Loucy (cell line): ENCODE results near the gene IGF1R.

Source experiments
- H2AFZ ChIP-seq: fragments of 200-600 bp; sonication (generic); 2 replicates; pipeline ENCODE4 v1.6.0; 2016; ENCODE audit warnings: antibody characterized with exemption, mild to moderate bottlenecking, low read length, moderate library complexity
- H3F3A ChIP-seq: fragments of 200-600 bp; 2 replicates; pipeline ENCODE4 v1.6.0; 2016; ENCODE audit warnings: antibody characterized with exemption, low read depth, mild to moderate bottlenecking
- H3K27me3 ChIP-seq: fragments of 200-600 bp; sonication (generic); 2 replicates; pipeline ENCODE4 v1.6.1; 2014; ENCODE audit warnings: low read length, mild to moderate bottlenecking; ENCODE audit not compliant: insufficient read depth, poor library complexity, severe bottlenecking
- H3K36me3 ChIP-seq: fragments of 200-600 bp; sonication (generic); 2 replicates; pipeline ENCODE4 v1.6.1; 2016; ENCODE audit warnings: low read length; ENCODE audit not compliant: insufficient read depth
- H3K4me1 ChIP-seq: fragments of 200-600 bp; sonication (generic); 2 replicates; pipeline ENCODE4 v1.5.1; 2014; ENCODE audit warnings: low read length, mild to moderate bottlenecking; ENCODE audit not compliant: insufficient read depth, poor library complexity, severe bottlenecking
- H3K4me2 ChIP-seq: fragments of 200-600 bp; sonication (generic); 2 replicates; pipeline ENCODE4 v1.6.0; 2014; ENCODE audit warnings: antibody characterized with exemption, low read length, low read depth, mild to moderate bottlenecking; ENCODE audit not compliant: poor library complexity, severe bottlenecking
- H3K4me3 ChIP-seq: fragments of 200-600 bp; sonication (generic); 2 replicates; pipeline ENCODE4 v1.5.1; 2014; ENCODE audit warnings: low read length, mild to moderate bottlenecking, mixed read lengths; ENCODE audit not compliant: poor library complexity, severe bottlenecking
- H3K79me2 ChIP-seq: fragments of 200-600 bp; sonication (generic); 2 replicates; pipeline ENCODE4 v1.6.1; 2014; ENCODE audit warnings: low read length; ENCODE audit not compliant: insufficient read depth
- H3K9ac ChIP-seq: fragments of 200-600 bp; sonication (generic); 2 replicates; pipeline ENCODE4 v1.6.0; 2014; ENCODE audit warnings: mild to moderate bottlenecking, low read depth, low read length, moderate library complexity; ENCODE audit not compliant: poor library complexity, severe bottlenecking
- H3K9me2 ChIP-seq: fragments of 200-600 bp; sonication (generic); replicated peaks from 2 replicates; pipeline ENCODE4 v1.6.1; 2016; ENCODE audit warnings: low read depth, low read length, mixed read lengths
- H3K9me3 ChIP-seq: fragments of 200-600 bp; sonication (generic); 2 replicates; pipeline ENCODE4 v1.6.1; 2014; ENCODE audit warnings: mild to moderate bottlenecking, antibody characterized with exemption, low read length, low read depth; ENCODE audit not compliant: insufficient read depth
- H4K20me1 ChIP-seq: fragments of 200-600 bp; sonication (generic); 2 replicates; pipeline ENCODE4 v1.6.0; 2014; ENCODE audit warnings: antibody characterized with exemption, low read length, mild to moderate bottlenecking; ENCODE audit not compliant: insufficient read depth, poor library complexity, severe bottlenecking
- CTCF ChIP-seq: fragments of 200-600 bp; sonication (generic); conservative IDR thresholded peaks from 2 replicates; pipeline ENCODE4 v1.5.1; 2014; ENCODE audit warnings: mild to moderate bottlenecking, antibody characterized with exemption, low read length
- EZH2phosphoT487 ChIP-seq: fragments of 200-600 bp; IDR thresholded peaks from 2 replicates; pipeline ENCODE4 v1.6.1; 2018; ENCODE audit warnings: antibody characterized with exemption, mild to moderate bottlenecking, moderate library complexity, borderline replicate concordance

Gene IGF1R

DNA sequence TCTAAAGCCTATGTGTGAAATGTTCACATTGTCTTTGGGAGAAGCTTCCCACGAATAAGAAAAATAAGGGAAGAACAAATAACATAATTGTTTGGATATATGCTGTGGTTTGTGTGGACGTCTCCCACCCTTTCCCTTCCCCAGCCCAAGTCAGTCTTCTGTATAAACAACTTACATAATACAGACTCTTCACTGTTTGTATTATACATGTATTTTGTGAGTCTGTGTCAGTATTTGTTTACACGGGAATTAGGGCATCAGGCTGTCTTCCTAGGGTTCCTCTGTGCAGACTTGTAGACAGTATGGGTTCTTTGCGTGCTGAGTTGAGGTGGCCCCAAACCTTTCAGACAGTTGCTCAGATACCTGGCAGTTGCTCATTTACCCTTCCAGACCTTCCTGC is 103.4 kb downstream of the IGF1R start:
- H3K79me2 ChIP-seq, result peaks cover 83% of the 10 kb centered on the region

DNA sequence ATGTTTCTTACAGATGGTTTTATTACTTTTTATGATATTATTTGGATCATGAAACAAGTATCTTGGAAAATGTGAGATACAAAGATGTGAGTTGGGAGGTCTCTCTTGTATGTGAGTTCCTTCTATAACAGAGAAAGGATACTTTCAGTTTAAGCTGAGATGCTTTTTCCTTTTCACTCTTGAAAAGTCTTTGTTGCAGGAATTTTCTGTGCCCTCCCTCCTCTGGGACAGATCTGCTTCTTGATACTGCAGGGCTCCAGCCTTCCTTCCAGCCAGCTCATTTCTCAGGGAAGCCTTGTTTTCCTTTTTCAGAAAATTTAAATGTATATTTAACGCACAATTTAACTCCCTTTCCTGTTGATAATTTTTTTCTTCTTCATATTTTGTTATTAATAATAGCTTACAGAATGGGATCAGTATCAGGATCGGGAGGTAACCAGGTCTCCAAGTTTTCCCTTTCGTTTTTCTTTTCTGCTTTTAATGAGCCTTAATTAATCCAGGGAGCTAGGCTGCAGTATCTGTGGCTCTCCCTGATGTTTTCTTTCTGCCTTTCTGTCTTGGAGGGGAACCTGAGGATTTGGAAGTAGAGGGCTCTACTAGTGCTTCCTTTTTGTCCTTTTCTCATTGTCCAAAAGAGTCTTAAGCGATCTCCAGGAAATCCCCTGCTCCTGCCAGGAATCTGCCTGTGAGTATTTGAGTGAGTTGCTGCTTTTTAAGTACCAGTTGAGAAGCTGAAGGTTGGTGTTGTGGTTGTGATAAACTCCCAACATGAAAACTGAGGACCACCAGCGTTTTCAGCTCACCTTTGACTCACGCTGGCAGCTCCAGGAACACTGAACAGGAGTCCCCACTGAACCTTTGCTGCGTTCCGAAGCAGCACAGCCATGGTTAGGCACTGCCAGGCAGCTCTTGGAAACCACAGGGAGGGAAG is 105.7 kb downstream of the IGF1R start:
- H3K9ac ChIP-seq, result no peak overlapping the region
- H3K9me2 ChIP-seq, result no peaks in the 10 kb centered on the region
- H3K79me2 ChIP-seq, result peaks cover 94% of the 10 kb centered on the region
- H3K4me1 ChIP-seq, result no peaks in the 10 kb centered on the region
- H3K27me3 ChIP-seq, result no peaks in the 10 kb centered on the region
- no peaks in the 10 kb centered on the region for H4K20me1 ChIP-seq
- H3K36me3 ChIP-seq, result no peaks in the 10 kb centered on the region
- no peaks in the 10 kb centered on the region for H3F3A ChIP-seq
- H3K4me3 ChIP-seq, result no peak overlapping the region
- H2AFZ ChIP-seq, result no peak overlapping the region
- no peaks in the 10 kb centered on the region for H3K9me3 ChIP-seq
- no peak overlapping the region for H3K4me2 ChIP-seq
- TF ChIP-seq EZH2phosphoT487 (no peak), CTCF (no peak)

More for the DNA sequence above, 103.4 kb downstream of the IGF1R start:
- no peak overlapping the region for H3K4me3 ChIP-seq
- H3K36me3 ChIP-seq, result no peaks in the 10 kb centered on the region
- H3K9ac ChIP-seq, result no peak overlapping the region
- no peaks in the 10 kb centered on the region for H3K9me2 ChIP-seq
- no peaks in the 10 kb centered on the region for H3K27me3 ChIP-seq
- H2AFZ ChIP-seq, result no peak overlapping the region
- no peaks in the 10 kb centered on the region for H3F3A ChIP-seq
- H3K9me3 ChIP-seq, result no peaks in the 10 kb centered on the region
- H3K4me2 ChIP-seq, result no peak overlapping the region
- no peaks in the 10 kb centered on the region for H3K4me1 ChIP-seq
- TF ChIP-seq EZH2phosphoT487 (no peak), CTCF (no peak)
- H4K20me1 ChIP-seq, result no peaks in the 10 kb centered on the region

GRCh38 chr15:98754657-98755022 is 106.3 kb downstream of the IGF1R start:
- TF ChIP-seq EZH2phosphoT487, result no peak
- no peak for TF ChIP-seq CTCF
- H3K27me3 ChIP-seq, result no peaks in the 10 kb centered on the region
- no peak overlapping the region for H3K9ac ChIP-seq
- no peaks in the 10 kb centered on the region for H3K36me3 ChIP-seq
- no peaks in the 10 kb centered on the region for H3F3A ChIP-seq
- no peak overlapping the region for H3K4me3 ChIP-seq
- peaks cover 94% of the 10 kb centered on the region for H3K79me2 ChIP-seq
- H3K9me2 ChIP-seq, result no peaks in the 10 kb centered on the region
- H4K20me1 ChIP-seq, result no peaks in the 10 kb centered on the region
- no peak overlapping the region for H3K4me2 ChIP-seq
- H3K4me1 ChIP-seq, result no peaks in the 10 kb centered on the region
- no peaks in the 10 kb centered on the region for H3K9me3 ChIP-seq
- no peak overlapping the region for H2AFZ ChIP-seq
